ACHN (cell line): ENCODE measurements around the gene EVPLL.
"Not testable (repeated sequence)": the region's sequence is repeated elsewhere in the genome, so short reads cannot be mapped to it uniquely, and the experiment has no call there.

ENCODE experiments used
- DNase-seq: peaks from one replicate; pipeline ENCODE4 v3.0.0-alpha.2; 2015
- in situ Hi-C: cut with HindIII; loops from 2 replicates; pipeline ENCODE4 v1.10.0; 2017; ENCODE audit warnings: low sequenced_read_pairs, low pct_ligation_motif_present, low pct_unique_long_range_greater_than_20kb

The EVPLL gene

DNA sequence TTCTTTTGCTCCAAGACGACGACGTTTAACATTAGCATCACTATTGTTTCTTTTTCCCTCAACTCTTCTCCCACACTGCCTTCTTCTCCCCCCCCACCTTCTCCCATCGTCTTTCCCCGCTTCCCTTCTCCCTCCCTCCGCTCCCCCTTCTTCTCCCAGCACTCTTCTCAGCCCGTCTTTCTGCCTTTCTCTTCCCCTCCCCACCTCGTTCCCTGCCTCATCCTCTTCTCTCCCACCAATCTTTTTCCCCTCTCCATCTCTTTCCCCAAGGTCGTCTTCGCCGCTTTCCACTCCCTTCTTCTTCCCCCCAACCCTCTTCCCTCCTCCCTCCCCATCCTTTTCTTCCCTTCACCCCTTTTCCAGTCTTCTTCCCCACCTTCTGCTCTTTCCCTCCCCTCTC, 33.2 kb downstream of the EVPLL start:
- in situ Hi-C loops, DNase-seq: not testable (repeated sequence)

DNA sequence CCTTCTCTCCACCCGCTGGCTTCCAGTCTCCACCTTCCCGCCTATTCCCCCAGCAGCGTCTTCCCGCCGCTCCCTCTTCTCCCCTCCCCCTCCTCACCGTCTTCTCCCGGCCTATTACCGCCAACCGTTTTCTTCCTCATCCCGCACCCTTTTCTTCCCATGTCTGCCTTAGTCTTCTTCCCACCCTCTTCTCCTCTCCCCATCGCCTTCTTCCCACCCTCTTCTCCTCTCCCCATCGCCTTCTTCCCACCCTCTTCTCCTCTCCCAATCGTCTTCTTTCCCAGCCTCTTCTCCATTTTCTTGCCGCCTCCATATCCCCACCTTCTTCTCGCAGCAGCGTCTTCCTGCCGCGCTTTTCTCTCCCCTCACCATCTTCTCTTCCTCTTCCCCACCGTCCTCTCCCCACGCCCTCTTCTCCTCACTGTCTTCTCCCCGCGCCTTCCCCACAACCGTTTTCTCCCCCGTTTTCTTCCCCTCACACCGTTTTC, 33.8 kb downstream of the EVPLL start:
- in situ Hi-C loops, result not testable (repeated sequence)
- DNase-seq, result peak; percentile 59

DNA sequence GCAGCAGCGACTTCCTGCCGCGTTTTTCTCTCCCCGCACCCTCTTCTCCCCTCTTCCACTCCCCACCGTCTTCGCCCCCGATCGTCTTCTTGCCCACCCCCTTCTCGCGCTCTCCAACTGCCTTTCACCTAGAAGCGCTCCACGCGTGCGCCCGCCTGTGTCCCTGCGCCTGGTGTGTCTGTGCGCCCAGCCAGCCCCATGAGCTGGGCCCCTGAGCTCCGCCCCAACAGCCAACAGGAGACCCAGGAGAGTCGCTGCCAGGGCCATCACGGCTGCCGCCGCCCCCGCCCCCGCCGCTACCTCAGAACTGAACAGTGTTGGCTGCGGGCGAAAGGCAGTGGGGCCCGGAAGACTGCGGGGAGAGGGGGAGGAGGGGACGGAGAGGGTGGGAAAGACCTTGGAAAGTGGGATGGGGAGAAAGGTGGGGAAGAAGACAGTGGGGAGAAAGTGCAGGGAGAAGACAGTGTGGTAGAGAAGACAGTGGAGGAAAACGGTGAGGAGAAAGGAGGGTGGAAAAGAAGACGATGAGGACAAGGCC, 34.5 kb downstream of the EVPLL start:
- in situ Hi-C loops, DNase-seq: not testable (repeated sequence)

DNA sequence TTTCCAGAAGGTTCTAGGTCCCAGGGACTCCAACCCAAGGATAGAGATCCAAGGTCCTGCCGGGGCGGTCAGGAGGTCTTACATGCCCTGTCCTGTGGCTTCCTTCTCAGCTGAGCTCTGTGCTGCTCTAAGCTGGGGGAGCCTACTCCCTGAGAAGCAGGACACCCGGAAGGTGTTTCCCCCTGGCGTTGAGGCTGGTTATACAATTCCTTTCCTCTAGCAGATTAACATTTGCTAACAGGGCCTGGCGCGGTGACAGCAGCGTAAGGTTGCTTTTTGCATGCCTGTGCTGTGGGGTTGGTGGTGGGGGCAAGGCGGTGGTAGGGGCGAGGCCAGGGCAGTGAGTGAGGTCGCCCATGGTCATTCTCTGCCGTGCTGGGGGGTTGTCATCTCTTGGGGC, 43.9 kb downstream of the EVPLL start:
- in situ Hi-C loops, DNase-seq: not testable (repeated sequence)

DNA sequence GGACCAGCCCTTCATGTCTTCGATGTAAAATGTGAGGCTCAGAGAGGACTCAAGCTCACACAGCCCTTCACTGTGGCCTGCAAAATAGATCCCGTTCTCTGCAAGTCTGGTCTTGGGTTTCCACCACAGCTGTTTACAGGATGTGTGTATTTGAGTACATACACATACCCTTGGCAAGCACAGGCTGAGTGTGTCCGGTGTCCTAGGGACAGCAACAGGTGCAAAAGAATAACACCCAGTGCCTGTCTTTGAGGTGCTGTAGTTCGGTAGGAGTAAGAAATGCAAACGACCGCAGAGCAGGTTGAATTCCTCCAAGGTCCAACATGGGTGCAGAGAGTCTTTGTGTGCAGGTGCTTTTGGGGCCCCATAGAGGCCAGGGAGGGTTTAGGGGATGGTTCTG, 44.9 kb downstream of the EVPLL start:
- in situ Hi-C loops, DNase-seq: not testable (repeated sequence)

DNA sequence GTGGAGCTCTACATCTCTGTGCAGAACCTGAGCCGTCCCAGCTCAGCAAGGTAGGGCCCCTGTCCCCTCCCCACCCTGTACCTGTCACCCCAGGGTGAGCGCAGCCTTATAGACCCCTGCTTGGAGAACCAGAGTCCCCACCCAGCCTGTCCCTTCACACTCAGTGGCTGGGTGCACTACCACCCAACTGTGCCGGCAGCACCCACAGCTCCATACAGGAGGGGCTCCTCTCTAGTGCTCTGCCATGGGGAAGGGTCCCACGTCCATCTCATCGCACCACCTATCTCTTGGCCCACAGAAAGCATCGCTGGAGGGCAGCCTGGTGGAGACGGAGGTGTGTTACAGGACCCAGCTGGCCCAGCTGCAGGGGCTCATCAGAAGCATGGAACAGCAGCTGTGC, 45.4 kb downstream of the EVPLL start:
- in situ Hi-C loops, DNase-seq: not testable (repeated sequence)

DNA sequence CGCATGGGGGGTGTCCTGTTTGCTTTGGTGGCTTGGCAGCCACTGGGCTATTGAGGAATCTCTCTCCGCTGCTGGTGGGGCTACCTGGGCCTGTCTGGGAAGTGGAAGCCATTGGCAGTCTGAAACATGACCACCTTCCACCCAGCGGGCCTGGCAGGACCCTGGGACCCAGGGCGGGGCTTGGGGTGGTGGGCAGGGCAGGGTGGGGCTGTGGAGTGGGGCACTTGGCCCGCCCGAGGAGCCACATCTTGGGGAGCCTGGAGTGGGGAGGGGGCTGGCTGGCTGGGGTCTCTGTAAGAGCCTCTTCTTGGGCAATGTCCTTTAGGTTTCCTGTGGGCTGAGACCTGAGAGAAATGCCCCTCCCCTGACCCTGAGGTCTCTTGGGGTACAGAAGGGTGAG, 48.0 kb downstream of the EVPLL start:
- in situ Hi-C loops, DNase-seq: not testable (repeated sequence)

DNA sequence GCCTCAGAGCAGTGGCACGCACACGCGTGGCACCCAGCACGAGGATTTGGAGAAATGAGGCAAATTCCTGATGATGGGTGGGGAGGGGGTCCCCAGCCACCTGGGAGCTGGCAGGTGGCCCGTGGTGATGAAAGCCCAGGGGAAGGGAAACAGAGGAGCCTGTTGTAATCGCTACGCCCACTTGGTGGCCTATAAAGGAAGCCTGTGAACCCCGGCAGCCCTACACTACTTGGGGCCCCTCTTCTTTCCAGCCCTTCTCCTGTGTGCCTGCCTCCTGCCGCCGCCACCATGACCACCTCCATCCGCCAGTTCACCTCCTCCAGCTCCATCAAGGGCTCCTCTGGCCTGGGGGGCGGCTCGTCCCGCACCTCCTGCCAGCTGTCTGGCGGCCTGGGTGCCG, 49.1 kb downstream of the EVPLL start:
- in situ Hi-C loops, DNase-seq: not testable (repeated sequence)

DNA sequence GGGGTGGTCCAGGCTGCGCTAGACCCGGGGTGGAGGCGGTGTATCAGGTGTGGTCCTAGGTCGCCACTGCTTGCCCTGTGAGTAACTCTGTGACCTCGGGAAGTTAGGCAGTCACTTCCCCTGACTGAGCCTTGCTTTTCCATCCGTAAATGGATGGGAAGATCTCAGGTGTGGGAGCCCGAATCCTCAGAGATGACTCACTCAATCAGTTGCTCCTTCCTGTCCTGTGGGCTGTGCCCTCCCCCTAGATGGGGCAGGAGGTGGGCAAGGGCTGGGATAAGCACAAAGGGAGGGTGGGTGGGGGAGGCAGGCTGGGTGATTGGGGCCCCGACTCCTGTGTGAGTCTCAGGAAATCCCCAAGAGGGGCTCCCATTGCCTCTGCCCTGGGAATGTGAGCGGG, 54.6 kb downstream of the EVPLL start:
- in situ Hi-C loops, DNase-seq: not testable (repeated sequence)
